ENCODE data around the gene DHDDS. TPM values are rescaled to one million over a fixed set of nuclear protein-coding genes. Genes with fewer than 3 reads are reported as not detected.
A peak's percentile ranks its signal among the peaks of the same experiment; 100 is the strongest.

The DHDDS gene
- total and polyA plus RNA-seq, 2 of the 13 experiments (the other 11 are each of a cell fraction or from before 2014, with no cell fraction given): 18.9 to 28.3 TPM

DNA sequence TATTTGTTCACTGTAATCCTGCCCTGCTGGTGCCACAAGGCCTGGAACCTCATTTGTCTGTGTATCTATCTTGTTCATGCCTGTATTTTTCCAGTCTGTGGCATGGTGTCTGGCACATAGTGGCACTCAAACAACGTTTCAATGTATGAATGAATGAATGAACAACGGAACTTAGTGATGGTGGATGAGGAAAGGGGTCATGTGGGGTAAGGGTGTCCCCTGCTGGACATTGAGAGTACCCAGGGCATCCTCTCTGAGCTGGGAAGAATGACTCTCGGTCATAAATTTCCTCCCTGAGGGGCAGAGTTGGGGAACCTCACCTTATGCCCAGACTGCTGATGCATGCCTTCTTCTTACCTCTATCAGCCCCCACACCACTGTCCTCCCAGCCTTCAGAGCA lies 40.7 kb upstream of the DHDDS start (continued):
- TF ChIP-seq GATA4 (IDR thresholded peaks at IDR 0.05; ENCODE audit: borderline replicate concordance, low read depth) (no peak), SNRNP70 (IDR thresholded peaks at IDR 0.05; ENCODE audit: low read depth, low read length) (no peak), ZNF841 (CRISPR knock-in tag; IDR thresholded peaks at IDR 0.05; ENCODE audit: borderline replicate concordance) (no peak), CBX1 (IDR thresholded peaks at IDR 0.05; ENCODE audit: low read depth) (no peak), ZNF230 (CRISPR knock-in tag; IDR thresholded peaks at IDR 0.05) (no peak), FOXP1 (IDR thresholded peaks at IDR 0.05) (no peak), FOXP1 (CRISPR knock-in tag; IDR thresholded peaks at IDR 0.05) (no peak), TEAD2 (CRISPR knock-in tag; IDR thresholded peaks at IDR 0.05) (no peak), FOSL2 (CRISPR knock-in tag; IDR thresholded peaks at IDR 0.05) (0 out of 2 replicates have a peak, but pooled peaks have one; percentile 34), ZNF720 (CRISPR knock-in tag; IDR thresholded peaks at IDR 0.05) (no peak)
- TF ChIP-seq, protein P1, sequence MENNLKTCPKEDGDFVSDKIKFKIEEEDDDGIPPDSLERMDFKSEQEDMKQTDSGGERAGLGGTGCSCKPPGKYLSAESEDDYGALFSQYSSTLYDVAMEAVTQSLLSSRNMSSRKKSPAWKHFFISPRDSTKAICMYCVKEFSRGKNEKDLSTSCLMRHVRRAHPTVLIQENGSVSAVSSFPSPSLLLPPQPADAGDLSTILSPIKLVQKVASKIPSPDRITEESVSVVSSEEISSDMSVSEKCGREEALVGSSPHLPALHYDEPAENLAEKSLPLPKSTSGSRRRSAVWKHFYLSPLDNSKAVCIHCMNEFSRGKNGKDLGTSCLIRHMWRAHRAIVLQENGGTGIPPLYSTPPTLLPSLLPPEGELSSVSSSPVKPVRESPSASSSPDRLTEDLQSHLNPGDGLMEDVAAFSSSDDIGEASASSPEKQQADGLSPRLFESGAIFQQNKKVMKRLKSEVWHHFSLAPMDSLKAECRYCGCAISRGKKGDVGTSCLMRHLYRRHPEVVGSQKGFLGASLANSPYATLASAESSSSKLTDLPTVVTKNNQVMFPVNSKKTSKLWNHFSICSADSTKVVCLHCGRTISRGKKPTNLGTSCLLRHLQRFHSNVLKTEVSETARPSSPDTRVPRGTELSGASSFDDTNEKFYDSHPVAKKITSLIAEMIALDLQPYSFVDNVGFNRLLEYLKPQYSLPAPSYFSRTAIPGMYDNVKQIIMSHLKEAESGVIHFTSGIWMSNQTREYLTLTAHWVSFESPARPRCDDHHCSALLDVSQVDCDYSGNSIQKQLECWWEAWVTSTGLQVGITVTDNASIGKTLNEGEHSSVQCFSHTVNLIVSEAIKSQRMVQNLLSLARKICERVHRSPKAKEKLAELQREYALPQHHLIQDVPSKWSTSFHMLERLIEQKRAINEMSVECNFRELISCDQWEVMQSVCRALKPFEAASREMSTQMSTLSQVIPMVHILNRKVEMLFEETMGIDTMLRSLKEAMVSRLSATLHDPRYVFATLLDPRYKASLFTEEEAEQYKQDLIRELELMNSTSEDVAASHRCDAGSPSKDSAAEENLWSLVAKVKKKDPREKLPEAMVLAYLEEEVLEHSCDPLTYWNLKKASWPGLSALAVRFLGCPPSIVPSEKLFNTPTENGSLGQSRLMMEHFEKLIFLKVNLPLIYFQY (CRISPR knock-in tag; IDR thresholded peaks at IDR 0.05; ENCODE audit: borderline replicate concordance): no peak
- TF ChIP-seq, protein P2, sequence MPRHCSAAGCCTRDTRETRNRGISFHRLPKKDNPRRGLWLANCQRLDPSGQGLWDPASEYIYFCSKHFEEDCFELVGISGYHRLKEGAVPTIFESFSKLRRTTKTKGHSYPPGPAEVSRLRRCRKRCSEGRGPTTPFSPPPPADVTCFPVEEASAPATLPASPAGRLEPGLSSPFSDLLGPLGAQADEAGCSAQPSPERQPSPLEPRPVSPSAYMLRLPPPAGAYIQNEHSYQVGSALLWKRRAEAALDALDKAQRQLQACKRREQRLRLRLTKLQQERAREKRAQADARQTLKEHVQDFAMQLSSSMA (CRISPR knock-in tag; IDR thresholded peaks at IDR 0.05): no peak
